ENCODE results near the gene ZCCHC14.

The ZCCHC14 gene

DNA sequence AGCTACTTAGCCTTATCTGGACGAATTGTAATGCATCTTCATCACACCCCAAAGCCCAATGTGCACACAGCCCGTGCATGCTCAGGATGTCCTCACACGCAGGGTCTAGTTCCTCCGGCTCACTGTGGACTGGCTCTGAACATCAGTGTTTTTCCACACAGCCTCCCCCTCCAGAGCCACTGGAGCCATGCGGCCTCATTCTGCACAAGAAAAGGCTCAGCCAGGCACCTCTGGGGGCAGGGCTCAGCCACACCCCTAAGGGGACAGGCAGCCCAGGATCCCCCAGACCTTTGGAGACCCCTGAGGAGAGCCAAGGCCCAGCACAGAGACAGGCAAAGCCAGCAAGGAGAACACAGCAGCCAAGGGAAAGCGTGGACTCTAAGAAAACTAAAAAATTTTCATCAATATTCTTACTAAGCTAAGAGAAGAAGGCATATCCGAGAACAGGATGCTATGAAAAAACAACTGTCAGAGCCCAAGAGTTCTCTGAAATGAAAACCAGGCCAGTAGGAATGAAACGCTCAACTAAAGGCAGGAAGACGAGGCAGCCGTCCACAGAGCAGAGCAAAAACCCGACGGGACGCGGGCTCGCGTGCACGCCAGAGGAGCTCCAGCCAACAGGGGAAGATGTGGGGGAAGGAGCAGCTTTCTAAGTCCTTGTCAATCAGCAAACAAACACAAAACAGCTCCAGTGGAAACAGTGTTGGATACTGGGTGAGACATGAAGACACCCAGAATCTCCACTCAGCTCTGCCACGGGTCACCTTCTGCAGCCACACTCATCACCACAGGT, 66.2 kb downstream of the ZCCHC14 start:
- no peak for DNase-seq (ENCODE audit: low read depth)

DNA sequence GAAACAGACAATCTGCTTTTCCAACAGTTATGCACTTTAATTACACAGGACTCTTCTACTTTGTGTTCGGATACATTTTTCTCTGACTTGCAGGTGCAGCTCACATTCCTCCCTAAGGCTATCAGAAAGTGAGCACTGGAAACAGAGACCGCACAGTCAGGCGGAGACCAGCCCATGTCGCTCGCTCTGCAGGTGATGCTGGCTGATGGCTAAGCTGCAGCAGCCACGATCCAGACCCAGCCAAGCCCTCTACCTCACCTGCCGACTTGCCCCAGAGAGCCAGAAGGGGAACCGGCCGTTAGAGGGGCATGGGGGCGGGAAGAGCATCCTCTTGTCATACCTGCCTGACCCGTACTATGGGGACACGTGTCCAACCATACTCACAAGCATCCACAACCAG, 66.9 kb downstream of the ZCCHC14 start:
- no peak for DNase-seq (ENCODE audit: low read depth)

DNA sequence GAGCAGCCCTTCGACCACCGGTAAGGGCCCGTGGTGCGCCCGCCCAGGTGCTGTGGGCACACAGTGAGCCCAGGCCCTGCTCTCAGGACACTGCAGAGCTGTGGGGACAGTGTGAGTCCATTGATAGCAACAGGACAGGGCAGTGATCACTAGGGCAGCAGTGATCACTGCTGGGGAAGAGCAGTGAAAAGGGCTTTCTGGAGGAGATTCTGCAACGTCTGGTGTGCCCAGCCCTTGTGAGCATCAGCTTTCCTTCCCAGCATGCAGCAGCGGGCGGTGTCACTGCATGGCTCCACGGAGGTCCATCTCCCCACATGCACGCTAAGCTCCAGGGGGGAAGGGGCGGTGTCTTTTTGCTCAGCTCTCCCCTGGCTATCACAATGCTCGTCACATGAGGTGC, 68.6 kb downstream of the ZCCHC14 start:
- no peak for DNase-seq (ENCODE audit: low read depth)

DNA sequence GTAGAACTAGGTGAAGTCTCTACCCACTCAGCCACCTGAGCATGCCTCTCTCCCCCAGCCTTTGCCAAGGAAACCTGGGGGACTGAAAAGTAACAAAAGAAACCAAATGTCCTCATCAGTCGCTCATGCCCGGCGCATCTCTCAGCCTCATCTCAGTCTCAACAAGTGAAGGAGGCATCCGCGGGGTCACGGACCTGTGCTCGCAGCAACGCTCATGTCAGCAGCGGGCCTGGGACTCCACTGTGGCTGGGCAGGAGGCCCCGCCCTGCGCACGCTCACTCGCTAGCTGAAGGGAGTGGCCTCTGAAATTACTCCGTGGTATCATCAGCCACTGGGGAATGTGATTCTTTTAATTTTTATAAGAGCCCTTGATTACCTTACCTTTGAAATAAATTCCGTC, 69.4 kb downstream of the ZCCHC14 start:
- DNase-seq (ENCODE audit: low read depth) = no peak

DNA sequence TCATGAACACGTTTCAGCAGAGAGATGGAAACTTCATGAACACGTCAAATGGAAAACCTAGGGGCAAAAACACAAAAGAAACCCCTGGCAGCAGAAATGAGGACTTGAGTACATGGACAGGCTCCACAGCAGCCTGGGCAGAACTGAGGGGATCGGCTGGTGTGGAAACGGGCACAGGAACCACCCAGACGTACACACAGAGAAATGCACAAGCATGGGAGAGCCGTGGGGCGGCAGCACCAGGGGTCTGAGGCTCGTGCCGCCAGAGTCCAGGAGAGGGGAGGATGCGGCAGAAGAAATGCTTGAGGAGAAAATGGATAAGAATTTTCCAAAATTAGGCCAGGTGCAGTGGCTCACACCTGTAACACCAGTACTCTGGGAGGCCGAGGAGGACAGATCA, 70.7 kb downstream of the ZCCHC14 start:
- no peak for DNase-seq (ENCODE audit: low read depth)

DNA sequence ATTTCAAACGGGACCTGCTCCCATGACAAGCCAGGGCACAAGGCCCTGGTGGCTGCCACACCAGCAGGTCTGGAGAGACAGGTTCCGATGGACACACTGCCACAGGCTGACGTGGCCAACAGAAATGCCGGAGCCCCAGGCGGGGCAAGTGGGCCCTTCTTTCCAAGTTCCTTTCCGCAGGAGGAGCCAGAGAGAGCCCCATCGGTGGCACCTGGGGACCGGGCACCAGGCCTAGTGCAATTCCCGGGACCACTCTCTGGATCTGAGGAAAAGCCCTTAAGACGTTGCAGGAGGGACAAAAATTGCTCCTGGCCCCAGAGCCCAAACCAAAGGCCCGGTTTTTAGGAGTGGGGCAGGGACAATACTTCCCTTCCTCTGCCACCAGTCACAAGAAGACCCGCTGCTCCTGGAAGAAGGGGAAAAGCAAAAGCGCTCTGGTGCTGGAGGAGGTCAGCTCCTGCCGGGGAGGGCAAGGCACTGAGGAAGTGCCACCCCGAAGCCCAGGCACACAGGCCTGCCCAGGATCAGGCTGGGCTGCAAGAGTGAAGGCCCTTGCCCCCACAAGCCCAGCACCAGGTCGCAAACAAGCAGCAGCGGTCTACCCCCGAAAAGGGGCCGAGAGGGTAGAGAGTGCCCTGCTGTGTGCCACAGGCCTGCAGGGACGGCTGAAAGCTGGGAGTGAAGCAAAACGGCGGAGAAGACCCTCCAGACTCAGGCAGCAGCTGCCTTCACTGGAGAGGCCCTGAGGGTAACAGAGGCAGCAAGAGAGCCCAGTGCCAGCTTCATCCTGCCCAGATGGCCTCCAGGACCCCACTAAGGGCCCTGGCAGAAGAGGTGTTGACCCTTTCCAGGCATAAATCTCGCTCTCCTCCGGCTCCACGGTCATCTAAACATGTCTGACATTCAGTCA, 71.6 kb downstream of the ZCCHC14 start:
- no peak for DNase-seq (ENCODE audit: low read depth)

DNA sequence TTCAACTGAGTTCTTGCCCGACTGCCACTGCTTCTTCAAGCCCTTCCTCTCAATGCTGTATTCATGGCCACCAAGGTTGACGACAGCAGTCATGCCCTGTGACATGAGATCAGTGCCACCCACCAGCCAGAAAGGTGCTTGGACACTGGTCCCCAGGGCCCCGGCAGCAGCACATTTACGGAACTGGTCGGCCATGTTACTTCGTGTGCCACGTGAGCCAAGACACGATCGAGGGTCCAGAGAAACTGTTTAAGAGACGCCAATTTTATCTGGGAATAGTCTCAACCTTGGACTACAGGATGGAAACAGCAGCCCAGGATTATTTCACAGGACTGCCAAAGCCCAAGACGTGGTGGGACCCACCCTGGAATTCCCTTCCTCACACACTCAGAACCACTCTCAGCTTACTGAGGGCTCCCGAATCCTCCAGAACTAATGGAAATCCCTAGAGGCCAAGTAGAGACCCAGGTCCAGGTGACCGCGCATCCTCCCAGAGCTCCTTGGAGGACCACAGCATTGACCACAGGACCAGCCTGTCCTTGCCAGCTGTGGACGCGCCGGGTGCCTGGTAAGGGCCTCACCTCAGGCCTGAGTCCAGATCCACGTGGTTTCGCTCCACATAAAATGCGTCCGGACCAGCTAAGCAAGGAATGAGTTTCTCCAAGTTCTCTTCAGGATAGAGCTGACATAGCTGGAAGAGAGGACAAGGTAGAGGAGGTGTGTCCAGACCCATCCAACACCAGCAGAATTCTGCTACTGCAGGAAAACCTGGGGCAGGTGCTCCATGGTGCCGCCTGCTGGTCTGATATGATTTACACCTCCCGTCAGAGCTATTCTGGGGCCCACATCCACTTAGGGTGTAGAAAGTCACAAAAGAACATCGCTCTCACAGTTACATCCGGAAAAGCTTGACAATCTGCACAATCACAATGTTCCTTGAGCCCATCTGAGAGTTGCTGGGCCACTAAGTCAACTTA, 72.5 kb downstream of the ZCCHC14 start:
- no peak for DNase-seq (ENCODE audit: low read depth)

DNA sequence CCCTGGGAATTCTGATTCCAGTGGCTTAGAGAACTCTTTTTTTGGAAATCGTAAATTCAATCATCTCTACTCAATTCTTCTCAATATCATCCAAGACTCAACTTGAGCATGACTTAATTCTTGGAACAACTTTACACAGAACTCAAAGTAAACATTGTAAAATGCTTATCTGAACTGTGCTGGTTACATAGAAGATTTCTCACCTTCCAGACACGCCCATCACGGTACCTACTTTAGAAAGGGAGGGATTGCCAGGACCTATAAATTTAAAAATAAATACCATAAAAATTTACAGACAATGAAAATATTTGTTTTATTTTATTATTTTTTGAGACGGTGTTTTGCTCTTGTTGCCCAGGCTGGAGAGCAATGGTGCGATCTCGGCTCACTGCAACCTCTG, 74.2 kb downstream of the ZCCHC14 start:
- no peak for DNase-seq (ENCODE audit: low read depth)

DNA sequence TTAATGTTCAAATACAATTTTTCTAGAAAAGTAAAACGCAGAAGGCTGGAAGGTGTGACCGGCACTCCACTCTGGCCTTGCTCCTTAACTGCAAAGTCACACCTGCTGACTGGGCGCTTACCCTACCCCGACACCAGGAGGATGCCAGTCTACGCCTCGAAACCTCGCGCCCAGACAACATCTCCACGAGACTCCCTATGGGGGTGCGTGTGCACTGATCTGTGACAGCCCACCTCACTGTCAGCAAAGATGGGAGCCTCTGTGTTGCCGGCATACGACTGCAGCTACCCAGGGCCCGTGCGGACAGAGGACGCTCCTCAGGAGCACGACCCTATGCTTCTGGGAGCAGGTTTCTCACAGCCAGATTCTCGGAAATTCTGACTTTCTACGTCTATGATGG, 74.6 kb downstream of the ZCCHC14 start:
- DNase-seq (ENCODE audit: low read depth) = no peak

DNA sequence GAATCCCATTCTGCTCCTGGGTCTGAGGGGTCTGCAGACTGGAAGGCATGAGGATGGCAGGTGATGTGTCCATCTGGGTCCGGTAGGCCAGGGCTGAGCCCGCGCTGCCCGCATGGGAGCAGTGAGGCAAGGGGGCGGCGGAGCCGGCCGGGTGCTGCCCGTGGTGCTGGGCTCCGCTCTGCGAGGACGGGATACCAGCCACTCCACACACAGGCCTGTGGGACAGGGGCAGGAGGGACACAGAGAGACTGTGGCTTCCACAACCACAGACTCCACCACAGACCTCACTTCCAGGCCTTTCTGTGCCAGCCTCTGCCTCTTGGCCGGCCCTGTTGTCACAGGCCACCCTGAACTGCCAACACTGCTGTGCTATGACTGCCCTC, 75.3 kb downstream of the ZCCHC14 start:
- DNase-seq (ENCODE audit: low read depth) = no peak

DNA sequence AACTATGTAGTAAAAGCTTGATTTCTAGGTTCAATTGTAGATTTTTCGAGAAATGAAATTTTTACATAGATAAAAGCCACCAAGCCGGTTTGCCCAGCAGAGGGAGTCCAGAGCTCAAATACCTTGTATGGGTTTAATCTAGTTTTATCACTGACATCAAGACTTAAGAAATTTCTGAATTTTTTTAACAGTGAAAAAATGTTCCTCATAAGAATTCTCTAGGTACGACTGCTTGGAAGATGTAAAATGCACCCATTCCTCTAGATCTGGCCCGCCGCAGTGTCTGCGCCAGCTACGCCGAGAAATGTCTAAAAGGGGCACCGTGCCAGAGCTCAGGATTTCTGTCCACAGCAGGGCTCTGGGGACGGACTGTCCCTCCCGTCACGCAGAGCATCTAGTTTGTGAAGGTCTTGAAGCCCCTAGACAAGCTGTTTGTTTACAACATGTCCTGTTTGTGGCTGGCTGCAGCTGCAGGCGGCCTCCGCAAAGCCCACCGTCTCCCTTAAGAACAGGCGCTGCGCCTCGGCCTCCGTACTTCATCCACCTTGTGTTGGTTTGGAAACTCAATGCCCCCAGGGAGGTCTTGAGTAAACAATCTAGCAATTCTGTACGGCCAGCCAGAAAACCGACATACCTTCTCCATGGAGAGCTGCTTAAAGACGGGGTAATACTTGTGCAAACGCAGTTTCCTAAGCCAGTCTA, 75.8 kb downstream of the ZCCHC14 start:
- DNase-seq (ENCODE audit: low read depth) = no peak

DNA sequence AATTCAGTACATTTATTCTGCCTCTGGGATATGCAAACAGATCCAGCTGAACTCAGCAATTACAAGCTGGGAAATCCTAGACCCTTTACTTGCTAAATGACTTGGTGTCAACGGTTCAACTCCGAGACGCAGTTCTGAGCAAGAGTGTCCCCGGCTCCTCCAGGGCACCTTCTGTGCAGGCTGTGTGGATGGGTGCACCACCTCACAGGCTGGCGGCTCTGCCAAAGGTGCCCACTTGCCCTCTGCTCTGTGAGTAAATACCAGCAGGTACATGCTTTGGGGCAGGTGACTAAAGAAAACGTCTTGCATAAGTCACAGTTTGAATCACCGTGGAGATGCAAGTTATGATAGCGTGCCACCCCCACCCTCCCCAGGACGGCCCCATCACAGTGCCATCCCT, 77.4 kb downstream of the ZCCHC14 start:
- DNase-seq (ENCODE audit: low read depth) = no peak

DNA sequence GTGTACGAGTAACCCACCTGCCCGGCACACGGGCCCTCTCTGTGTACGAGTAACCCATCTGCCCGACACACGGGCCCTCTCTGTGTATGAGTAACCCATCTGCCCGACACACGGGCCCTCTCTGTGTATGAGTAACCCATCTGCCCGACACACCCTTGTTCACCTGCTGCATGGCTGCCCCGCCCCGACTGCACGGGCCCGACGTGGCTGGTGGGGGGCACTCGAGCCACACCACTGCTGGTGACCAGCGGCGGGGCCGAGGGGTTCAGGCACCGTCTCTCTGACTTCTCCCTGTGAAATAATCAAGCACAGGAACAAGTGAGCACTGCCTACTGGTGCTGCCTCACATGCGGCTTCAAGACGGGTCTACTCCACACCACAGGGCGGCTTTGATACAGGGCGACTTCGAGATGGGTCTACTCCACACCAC, 78.6 kb downstream of the ZCCHC14 start:
- DNase-seq (ENCODE audit: low read depth) = no peak

DNA sequence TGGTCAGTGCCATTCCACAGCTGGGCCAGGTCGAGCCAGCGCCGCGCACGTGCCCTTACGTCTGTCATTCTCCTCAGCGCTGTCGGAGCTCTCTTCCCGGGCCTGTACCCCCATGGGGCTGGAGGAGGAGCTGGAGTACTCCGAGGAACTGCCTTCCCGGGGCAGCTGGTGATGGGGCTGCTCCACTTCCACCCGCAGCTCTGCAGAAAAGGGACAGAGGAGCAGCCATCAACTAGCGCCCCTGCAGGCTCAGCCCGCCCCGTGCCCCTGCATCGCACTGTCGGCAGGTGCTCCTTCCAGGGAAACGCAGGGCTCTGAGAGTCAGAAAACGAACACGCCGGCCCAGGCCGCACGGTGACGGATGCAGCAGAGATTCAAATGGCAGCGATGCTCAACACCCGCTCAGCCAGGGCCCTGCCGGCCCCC, 79.8 kb downstream of the ZCCHC14 start:
- no peak for DNase-seq (ENCODE audit: low read depth)

DNA sequence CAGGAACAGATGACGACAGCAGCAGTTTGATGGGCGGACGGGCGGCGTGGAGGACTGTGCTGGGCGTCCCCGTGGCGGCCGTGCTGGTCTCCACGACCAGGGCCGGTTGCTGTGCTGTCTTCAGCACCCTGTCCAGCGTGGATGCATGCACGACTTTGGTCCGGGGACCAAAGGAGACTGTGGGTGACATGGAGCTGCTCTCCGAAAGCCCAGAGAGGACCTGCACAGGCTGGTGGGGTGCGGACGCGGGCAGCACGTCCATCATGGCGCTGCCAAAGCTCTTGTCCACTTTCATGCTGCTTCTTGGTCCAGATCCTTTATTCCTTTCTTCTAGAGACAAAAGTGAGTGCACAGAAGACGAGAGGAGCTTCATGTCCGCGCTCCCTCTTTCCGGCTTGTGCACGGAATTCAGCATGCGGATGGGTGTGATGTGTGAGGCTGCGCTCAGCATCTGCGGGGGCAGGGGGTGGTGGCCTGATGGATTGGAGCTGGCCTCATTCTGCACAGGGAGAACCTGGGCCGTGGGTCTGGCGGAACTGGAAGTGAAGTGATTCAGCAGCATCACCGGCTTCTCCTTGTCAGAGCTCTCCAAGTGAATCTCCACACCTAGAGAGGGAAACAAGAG, 80.3 kb downstream of the ZCCHC14 start:
- no peak for DNase-seq (ENCODE audit: low read depth)

DNA sequence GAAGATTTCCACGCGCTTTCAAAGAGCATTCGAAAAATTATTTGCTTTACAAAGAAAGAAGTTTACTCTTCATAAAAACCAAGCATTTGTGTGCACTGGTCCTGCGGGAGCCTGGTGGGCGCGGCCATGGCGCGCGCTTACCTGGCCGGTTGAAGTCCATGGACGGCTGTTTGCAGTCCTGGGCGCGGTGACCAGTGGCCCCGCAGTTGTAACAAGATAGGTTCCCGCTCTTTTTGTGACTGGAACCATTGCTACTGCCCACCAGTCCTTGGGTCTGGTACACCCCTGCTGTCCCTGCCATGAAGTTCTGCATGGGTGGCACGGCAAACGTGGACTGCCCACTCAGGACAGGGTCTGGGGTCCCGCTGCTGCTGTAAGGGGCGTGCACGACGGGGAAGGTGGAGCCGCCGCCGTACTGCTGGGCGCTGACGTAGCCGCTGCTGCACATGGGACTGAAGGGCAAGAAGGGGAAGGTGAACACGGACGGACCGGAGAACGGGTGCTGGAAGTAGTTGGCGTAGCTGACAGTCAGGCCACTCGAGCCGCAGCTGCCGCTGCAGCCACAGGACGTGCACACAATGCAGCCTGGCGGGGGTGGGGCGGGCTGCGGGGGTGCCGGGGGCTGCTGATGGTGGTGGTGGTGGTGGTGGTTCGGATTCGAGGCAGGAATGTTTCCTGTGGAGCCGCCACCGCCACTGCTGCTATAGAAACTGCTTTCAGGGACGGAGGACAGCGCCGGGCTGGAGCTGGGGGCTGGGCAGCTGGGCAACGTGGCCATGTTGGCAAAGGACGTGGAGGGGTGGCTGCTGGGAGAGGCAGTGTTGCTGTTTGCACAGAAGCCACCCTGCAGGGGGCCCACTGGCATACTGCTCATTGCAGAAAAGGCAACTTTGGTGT, 81.2 kb downstream of the ZCCHC14 start:
- DNase-seq (ENCODE audit: low read depth) = no peak

DNA sequence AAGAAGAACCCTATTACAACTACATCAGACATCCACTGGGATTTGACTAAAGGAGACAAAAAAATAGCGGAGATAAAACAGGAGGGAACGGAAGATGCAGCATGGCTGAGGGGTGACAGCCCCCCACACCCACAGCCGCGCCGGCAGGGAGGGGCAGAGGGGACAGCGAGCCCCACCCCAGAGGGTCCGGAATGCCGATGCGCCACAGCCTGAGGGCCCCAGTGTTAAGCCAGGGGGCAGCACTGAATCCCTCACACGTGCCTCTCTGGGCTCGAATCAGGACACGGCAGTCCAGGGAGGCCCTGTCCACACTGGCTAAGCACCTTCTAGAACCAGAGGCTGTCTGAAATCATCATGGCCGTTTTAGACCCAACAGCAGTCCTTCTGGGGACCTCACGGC, 81.9 kb downstream of the ZCCHC14 start:
- DNase-seq (ENCODE audit: low read depth) = no peak

DNA sequence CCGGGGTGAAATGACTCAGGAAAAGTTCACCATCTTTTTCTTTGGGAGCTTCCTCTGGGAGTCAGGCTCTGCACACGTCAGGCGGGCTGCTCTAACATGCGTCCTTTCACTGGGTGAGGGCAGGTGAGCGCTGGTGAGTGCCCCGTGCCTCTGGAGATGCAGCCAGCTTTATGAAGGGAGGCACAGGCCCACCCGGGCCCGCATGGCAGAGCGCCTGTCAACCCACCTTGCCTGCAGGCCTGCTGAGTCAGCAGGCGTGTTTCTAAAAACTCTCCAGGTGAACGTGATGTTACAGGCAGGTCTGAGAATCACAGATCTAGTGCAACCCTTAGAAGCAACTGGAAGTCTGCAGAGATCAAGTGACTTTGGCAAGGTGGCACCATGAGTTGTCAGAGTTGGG, 82.3 kb downstream of the ZCCHC14 start:
- DNase-seq (ENCODE audit: low read depth) = no peak

DNA sequence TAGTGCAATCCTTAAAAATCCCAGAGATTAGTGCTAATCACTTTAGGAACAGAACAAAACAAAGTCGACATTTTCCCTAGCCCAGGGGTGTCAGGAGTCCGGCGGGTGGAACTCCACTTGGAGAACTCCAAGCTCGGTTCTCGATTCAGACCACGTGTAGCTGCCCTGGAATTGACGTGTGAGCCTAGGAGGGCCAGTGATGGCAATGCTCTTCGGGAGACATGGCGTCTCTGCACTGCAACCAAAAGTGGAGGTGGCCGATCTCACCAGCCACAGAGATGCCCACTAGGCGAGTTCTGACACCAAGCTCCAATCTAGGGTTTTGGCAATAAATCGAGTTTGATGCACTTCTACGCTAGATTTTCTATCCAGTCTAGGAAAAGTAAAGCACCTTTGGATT, 83.0 kb downstream of the ZCCHC14 start:
- DNase-seq (ENCODE audit: low read depth) = no peak

DNA sequence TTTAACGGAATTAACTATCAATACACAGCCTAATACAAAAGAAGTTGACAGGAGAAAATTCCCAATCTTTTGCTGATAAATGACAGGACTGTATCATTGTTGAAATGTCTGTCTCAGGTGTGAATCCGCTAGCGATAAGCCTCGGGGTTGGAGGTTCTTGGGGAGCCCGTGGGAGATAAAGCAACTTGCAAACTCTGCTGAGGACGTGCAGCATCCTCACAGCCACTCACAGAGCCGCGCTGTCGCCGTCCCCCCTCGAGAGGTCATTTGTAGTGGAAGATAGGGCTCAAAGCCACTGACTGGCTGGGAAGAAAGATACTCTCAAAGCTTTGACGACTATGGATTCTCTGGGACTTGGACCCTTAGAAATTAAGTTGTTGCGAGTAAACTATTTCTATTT, 83.7 kb downstream of the ZCCHC14 start:
- no peak for DNase-seq (ENCODE audit: low read depth)

Measured in CMK (cell line).